ENCODE measurements around the gene FAAH.
"Not testable (repeated sequence)": the region's sequence is repeated elsewhere in the genome, so short reads cannot be mapped to it uniquely, and the experiment has no call there.

The FAAH gene

DNA sequence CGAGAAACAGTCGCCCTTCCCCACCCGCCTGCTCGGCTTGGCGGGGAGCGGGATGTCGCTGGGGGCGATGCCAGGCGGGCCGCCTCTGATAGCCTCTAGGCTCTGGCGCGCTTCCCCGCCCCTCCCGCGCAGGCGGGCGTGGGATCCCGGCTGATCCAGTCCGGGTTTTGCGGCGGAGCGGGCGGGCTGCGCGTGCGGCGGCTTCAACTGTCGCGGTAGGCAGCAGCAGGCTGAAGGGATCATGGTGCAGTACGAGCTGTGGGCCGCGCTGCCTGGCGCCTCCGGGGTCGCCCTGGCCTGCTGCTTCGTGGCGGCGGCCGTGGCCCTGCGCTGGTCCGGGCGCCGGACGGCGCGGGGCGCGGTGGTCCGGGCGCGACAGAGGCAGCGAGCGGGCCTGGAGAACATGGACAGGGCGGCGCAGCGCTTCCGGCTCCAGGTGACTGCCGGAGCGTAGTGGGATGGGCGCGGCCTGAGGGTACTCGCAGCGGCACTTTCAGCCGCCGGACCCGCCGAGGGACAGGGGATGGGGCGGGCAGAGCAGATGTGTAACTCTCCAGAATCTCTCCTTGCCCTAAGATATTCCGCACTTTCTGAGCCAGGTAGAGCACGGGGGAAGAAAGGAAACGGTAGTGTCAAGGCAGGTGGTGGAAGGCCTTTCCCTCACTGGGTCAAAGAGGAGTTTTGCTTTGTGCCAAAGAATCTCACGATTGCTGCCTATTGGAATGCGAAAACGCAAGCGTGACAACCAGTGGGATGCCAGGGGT is at the start of gene FAAH:
TSS of gene FAAH (plus strand) at position 210 of the 764 bp plus-strand sequence. CDS start at position 242, 32 bp downstream.
- DNase-seq = no peak

DNA sequence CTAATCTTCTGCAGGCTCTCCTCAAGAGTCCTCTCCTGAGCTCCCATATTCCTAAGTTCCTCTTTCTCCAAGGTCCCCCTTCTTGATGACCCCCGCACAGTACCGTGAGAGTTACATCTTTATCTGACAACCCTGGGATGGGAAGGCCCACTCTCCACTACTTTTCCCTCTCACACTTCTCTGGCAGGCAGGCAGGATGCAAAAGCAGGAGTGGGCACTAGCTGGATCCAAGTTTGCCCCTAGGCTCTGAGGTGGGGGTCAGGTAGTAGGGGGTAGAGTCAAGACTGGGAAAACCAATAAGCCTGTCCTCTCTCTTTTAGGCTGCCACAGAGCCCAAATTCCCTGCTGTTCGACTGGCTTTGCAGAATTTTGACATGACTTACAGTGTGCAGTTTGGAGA is 49.6 kb upstream of the FAAH start:
- DNase-seq = no peak

- DNase-seq = no peak
Observed at GRCh38 chr1:46345281-46345680, 48.8 kb upstream of the FAAH start.

DNA sequence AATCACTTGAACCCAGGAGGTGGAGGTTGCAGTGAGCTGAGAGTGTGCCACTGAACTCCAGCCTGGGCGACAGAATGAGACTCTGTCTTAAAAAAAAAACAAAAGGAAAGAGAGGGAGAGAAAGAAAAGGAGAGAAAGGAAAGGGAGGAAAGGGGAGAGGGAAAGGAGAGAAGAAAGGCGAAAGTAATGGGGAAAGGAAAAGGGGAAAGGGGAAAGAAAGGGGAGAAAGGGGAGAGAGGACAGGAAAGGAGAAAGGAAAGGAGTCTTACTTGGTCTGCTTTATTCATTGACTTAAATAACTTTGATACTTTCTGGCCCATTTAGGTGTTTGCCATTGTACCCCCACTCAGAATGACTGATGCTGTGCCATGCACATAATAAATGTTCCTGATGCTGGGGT is 41.8 kb upstream of the FAAH start:
- DNase-seq = no peak

- not testable (repeated sequence) for DNase-seq
Observed at GRCh38 chr1:46355920-46356319, 38.2 kb upstream of the FAAH start.

GRCh38 chr1:46362158-46362557 is 32.0 kb upstream of the FAAH start:
- no peak for DNase-seq

DNA sequence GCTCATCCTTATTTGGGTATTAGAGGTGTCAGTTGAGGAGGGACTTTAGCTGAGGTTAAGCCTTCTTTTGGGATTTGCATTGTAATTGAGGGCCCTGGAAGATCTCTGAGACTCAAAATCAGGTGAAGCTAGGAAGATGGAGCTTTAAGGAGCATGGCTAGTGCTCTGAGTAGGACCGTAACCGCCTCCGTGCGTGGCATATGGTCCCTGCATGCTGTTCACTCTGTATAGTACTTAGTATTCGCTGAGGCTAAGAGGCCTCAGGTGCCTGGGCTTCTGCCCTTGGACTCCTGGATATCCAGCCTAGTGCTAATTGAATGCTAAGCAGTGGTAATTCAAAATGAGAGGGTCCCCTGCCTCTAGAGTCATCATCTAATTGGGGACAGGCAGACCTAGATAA is 31.0 kb upstream of the FAAH start:
- no peak for DNase-seq

DNA sequence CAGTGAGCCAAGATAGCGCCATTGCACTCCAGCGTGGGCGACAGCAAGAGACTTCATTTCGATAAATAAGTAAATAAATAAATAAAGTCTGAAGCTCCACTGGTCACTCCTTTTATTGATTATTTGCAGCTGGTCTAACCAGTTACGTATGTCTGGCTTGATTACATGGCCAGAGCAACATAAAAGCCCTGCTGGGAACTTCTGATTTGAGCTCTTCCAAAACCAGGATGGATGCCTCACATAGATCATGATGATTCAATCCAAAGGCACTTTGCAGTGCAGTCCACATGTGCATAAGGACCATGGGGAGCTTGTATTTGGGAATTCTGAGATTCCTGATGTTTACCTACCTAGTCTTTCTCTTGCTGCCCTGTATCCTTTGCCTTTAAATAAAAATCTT is 29.5 kb upstream of the FAAH start:
- no peak for DNase-seq

- not testable (repeated sequence) for DNase-seq
Observed at GRCh38 chr1:46365796-46366195, 28.3 kb upstream of the FAAH start.

DNA sequence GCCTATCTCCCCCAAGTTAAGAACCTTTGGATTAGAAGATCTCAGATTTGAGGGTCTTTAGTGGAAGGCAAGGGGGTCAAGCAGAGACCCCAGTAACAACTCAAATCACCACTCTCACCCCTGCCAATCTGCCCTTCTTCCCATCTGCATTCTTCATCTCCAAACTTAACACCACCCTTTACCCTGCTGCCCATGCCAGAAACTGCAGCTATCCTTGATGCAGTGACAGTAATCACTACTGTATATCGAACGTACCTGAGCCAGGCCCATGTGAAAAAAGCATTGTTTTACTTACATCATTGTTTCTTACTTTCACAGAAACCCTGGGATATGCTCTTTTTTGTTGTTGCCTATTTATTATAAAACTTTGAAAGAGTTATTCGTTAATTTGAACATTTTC is 27.0 kb upstream of the FAAH start:
- DNase-seq = no peak

- not testable (repeated sequence) for DNase-seq
Observed at GRCh38 chr1:46367701-46368100, 26.4 kb upstream of the FAAH start.

GRCh38 chr1:46368791-46369190 is 25.3 kb upstream of the FAAH start:
- no peak for DNase-seq

GRCh38 chr1:46369542-46370213 is 24.4 kb upstream of the FAAH start:
- no peak for DNase-seq

DNA sequence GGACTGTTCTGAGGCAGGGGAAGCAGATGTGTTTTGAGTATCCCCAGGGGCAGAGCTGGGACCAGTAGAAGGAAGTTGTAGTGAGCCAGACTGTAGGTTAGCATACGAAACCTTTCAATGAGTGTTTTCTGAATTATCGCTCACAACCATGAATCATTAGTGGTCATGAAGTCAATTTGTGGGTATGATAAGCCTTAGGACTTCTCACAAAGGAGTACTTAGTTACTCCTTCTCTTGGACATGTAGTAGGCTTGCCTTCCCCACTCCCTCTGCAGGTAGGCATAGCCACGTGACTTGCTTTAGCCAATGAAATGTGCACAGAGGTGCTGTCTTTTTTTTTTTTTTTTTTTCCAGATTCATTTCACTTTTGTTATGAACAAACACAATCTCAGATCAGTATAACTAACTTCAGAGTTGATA is 23.9 kb upstream of the FAAH start:
- no peak for DNase-seq

GRCh38 chr1:46372431-46372830 is 21.7 kb upstream of the FAAH start:
- DNase-seq = no peak

DNA sequence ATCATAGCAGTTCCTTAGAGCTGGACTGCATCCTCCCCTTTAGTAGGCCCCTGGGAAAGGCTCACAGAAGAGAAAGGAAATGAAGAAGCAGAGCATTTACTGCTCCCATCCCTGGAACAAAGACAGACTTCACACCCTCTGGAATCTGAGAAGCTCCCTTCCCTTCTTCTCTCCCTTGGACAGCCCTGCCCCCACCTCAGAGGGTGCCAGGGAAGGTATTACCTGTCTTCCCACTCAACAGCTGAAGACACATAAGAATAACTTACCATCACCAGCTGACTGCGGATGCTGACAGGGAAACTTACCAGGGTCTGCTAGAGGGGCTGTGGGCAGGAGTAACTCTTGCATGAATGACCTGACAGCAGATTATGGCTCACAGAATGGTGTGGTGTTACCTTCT is 14.1 kb upstream of the FAAH start:
- no peak for DNase-seq

GRCh38 chr1:46380508-46380907 is 13.6 kb upstream of the FAAH start:
- DNase-seq = no peak

GRCh38 chr1:46393510-46393909 is 607 bp upstream of the FAAH start:
- DNase-seq = no peak

DNA sequence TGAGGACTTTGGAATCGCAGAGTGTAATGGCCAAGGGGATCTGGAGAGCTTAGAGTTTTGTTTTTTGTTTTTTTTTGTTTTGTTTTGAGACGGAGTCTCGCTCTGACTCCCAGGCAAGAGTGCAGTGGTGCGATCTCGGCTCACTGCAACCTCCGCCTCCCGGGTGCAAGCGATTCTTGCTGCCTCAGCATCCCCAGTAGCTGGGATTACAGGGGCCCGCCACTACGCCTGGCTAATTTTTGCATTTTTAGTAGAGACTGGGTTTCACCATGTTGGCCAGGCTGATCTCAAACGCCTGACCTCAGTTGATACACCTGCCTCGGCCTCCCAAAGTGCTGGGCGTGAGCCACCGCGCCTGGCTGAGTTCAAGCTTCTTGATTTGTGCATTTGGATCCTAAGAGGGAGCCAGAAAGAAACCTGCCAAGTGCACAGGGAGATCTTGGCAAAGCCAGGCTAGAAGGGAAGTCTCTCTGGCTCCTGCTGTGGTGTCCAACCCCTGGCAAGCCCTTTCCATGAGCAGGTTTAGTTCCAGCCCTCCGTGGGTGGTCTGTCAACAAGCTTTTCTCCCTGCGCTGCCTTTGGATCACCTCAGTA is 852 bp downstream of the FAAH start:
- no peak for DNase-seq

DNA sequence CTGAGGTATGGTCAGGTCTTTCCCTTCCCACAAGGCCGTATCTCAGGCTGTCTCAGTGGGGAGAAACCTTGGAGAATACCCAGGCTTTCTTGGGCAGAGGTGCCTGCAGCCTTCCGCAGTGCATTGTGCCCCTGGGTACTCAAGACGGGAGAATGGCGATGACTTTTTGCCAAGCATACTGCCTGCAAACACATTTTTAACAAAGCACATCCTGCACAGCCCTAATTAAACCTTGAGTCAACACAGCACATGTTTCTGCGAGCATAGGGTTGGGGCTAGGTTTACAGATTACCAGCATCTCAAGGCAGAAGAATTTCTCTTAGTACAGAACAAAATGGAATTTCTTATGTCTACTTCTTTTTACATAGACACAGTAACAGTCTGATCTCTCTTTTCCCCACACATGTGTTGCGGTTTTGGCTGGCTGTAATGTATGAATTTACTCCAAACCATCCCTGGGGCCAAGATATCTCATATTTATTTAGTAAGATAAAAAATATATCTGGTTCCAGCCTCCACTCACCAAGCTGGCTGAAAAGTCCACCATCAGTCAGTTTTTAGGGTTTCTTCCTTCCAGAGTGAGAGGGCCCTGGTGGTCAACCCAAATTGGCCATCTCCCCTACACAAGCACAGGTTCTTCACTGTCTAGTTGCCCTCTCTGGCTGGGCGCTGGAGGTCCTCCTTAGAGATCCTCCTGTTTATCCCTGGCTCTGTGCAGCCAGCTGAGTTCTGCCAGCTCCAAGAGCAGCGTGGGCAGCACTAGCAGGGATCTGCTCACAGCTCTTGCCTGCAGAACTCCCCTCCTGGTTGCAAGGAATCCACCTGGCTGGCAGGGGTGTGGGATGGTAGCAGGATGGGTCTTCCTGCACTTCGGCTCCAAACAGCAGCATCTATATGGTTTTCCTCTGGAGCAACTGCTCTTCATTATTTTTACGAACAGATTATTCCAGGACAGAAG is 2.6 kb downstream of the FAAH start:
- DNase-seq = no peak

- no peak for DNase-seq
Observed at GRCh38 chr1:46399307-46399706, 5.2 kb downstream of the FAAH start.

DNA sequence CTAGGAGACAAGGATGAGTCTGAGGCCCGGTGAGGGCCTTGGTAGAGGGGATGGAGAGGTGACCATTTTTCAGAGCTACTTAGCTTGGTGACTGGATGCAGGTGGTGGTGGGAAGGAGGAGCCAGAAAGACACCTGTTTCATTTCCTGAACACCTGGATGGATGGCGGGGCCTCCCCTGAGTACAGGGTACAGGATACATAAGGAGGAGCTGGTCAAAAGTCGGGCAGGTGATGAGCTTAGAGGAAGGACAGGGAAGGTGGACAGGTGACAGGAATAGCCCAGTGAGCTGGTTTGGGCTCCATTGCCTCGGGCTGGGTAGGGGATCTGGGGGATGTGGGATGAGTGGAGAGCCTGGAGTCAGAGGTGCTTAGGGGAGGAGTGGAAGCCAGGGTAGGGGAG is 6.3 kb downstream of the FAAH start:
- no peak for DNase-seq
